SU-DHL-6 (cell line): Measurements from ENCODE around the gene IP6K1.

ENCODE experiments used
- H2AFZ ChIP-seq: fragments of 200-600 bp; sonication (generic); 2 replicates; pipeline ENCODE4 v1.6.1; 2014; ENCODE audit warnings: low read depth, mild to moderate bottlenecking, moderate library complexity, mixed read lengths, antibody characterized with exemption, low read length; ENCODE audit not compliant: severe bottlenecking
- H3F3A ChIP-seq: fragments of 200-600 bp; shearing (Covaris generic); 2 replicates; pipeline ENCODE4 v1.6.0; 2016; ENCODE audit warnings: antibody characterized with exemption, mild to moderate bottlenecking; ENCODE audit not compliant: insufficient read depth
- H3K27ac ChIP-seq: fragments of 200-600 bp; sonication (generic); 2 replicates; pipeline ENCODE4 v1.5.1; 2016; ENCODE audit warnings: low read depth, mild to moderate bottlenecking, low read length, moderate library complexity, mixed read lengths
- H3K27me3 ChIP-seq: fragments of 200-600 bp; sonication (generic), shearing (Covaris generic); 2 replicates; pipeline ENCODE4 v1.6.0; 2014; ENCODE audit warnings: mild to moderate bottlenecking, low read length
- H3K36me3 ChIP-seq: fragments of 200-600 bp; sonication (generic); 2 replicates; pipeline ENCODE4 v1.6.1; 2014; ENCODE audit warnings: mild to moderate bottlenecking, low read length, mixed read lengths
- H3K4me2 ChIP-seq: fragments of 300-600, 200-600 bp; shearing (Covaris generic), sonication (generic); 2 replicates; pipeline ENCODE4 v1.6.0; 2014; ENCODE audit warnings: low read length, low read depth, mild to moderate bottlenecking; ENCODE audit not compliant: poor library complexity, severe bottlenecking
- H3K4me3 ChIP-seq: fragments of 200-600 bp; sonication (generic); 2 replicates; pipeline ENCODE4 v1.5.1; 2014; ENCODE audit warnings: antibody characterized with exemption, low read length, mild to moderate bottlenecking, mixed read lengths; ENCODE audit not compliant: insufficient read depth, poor library complexity, severe bottlenecking
- H3K79me2 ChIP-seq: fragments of 200-600 bp; sonication (generic); 2 replicates; pipeline ENCODE4 v1.6.1; 2014; ENCODE audit warnings: mild to moderate bottlenecking, low read length, moderate library complexity; ENCODE audit not compliant: insufficient read depth
- H3K9ac ChIP-seq: fragments of 200-600 bp; sonication (generic); 2 replicates; pipeline ENCODE4 v1.7.0; 2014; ENCODE audit warnings: mild to moderate bottlenecking, low read length
- H3K9me2 ChIP-seq: fragments of 200-600 bp; sonication (generic); replicated peaks from 2 replicates; pipeline ENCODE4 v1.6.1; 2014; ENCODE audit warnings: low read length; ENCODE audit not compliant: insufficient read depth
- H3K9me3 ChIP-seq: fragments of 200-600 bp; sonication (generic); 2 replicates; pipeline ENCODE4 v1.6.1; 2014; ENCODE audit warnings: low read length, mixed read lengths; ENCODE audit not compliant: insufficient read depth
- H4K20me1 ChIP-seq: fragments of 200-600 bp; sonication (generic); 2 replicates; pipeline ENCODE4 v1.6.1; 2014; ENCODE audit warnings: low read depth, mild to moderate bottlenecking, antibody characterized with exemption, low read length, moderate library complexity, mixed read lengths
- CTCF ChIP-seq: fragments of 200-600 bp; sonication (generic); IDR thresholded peaks from one replicate; pipeline ENCODE4 v1.5.1; 2017; ENCODE audit warnings: antibody characterized with exemption, mild to moderate bottlenecking, low read length, moderate library complexity; ENCODE audit not compliant: insufficient read depth, poor library complexity, severe bottlenecking
- EZH2phosphoT487 ChIP-seq: fragments of 200-600 bp; sonication (generic), shearing (Covaris generic); conservative IDR thresholded peaks from 2 replicates; pipeline ENCODE4 v1.6.1; 2018; ENCODE audit warnings: mild to moderate bottlenecking, antibody characterized with exemption, low read length, moderate library complexity, mixed read lengths

The IP6K1 gene

GRCh38 chr3:49813497-49814174 lies 27.3 kb upstream of the IP6K1 start, which contains the start of gene UBA7:
Gene UBA7, minus strand, starts transcription at chr3:49813953. Its CDS starts 166 bp downstream, at chr3:49813787.
- H3K36me3 ChIP-seq, result no peaks in the 10 kb centered on the region
- H2AFZ ChIP-seq, result peak within 1 kb of the TSS; percentile 22
- H3K4me2 ChIP-seq, result peak within 1 kb of the TSS; percentile 29
- no peaks in the 10 kb centered on the region for H4K20me1 ChIP-seq
- H3K4me3 ChIP-seq, result no peak within 1 kb of the TSS
- H3K9me2 ChIP-seq, result no peaks in the 10 kb centered on the region
- no peaks in the 10 kb centered on the region for H3K27me3 ChIP-seq
- H3K9ac ChIP-seq, result no peak within 1 kb of the TSS; the same call in 1 of the 2 replicates
- H3F3A ChIP-seq, result no peaks in the 10 kb centered on the region
- H3K9me3 ChIP-seq, result no peaks in the 10 kb centered on the region
- H3K79me2 ChIP-seq, result no peaks in the 10 kb centered on the region
- H3K27ac ChIP-seq, result no peak within 1 kb of the TSS
- TF ChIP-seq CTCF (no peak), EZH2phosphoT487 (no peak)

GRCh38 chr3:49812916-49813496 lies 26.7 kb upstream of the IP6K1 start:
- H3K4me3 ChIP-seq, result no peak overlapping the region
- no peaks in the 10 kb centered on the region for H3K9me3 ChIP-seq
- H3K79me2 ChIP-seq, result no peaks in the 10 kb centered on the region
- H3K27me3 ChIP-seq, result no peaks in the 10 kb centered on the region
- H3K36me3 ChIP-seq, result no peaks in the 10 kb centered on the region
- H3F3A ChIP-seq, result no peaks in the 10 kb centered on the region
- TF ChIP-seq CTCF (no peak), EZH2phosphoT487 (no peak)
- H3K27ac ChIP-seq, result no peak overlapping the region
- H2AFZ ChIP-seq, result no peak overlapping the region
- H4K20me1 ChIP-seq, result no peaks in the 10 kb centered on the region
- H3K4me2 ChIP-seq, result no peak overlapping the region
- no peak overlapping the region for H3K9ac ChIP-seq
- no peaks in the 10 kb centered on the region for H3K9me2 ChIP-seq

GRCh38 chr3:49807431-49808114 lies 21.2 kb upstream of the IP6K1 start:
- Histone ChIP-seq H3K27me3 (no peaks in the 10 kb centered on the region), H3K4me2 (no peak overlapping the region), H3K27ac (no peak overlapping the region), H3K4me3 (no peak overlapping the region), H3K9ac (no peak overlapping the region), H2AFZ (no peak overlapping the region), H3K79me2 (no peaks in the 10 kb centered on the region), H3F3A (no peaks in the 10 kb centered on the region), H4K20me1 (no peaks in the 10 kb centered on the region), H3K9me3 (no peaks in the 10 kb centered on the region), H3K9me2 (no peaks in the 10 kb centered on the region), H3K36me3 (no peaks in the 10 kb centered on the region)
- TF ChIP-seq EZH2phosphoT487 (no peak), CTCF (no peak)
